Type B pancreatic cell (in vitro differentiated cells): ENCODE results near the gene SIRPA. TPM values are rescaled to one million over a fixed set of nuclear protein-coding genes. Genes with fewer than 3 reads are reported as not detected.

Experiments
- DNase-seq: peaks from one replicate; pipeline ENCODE4 v3.0.0; 2021; ENCODE audit warnings: mixed read lengths; ENCODE audit not compliant: unreplicated experiment; ENCODE audit errors: extremely low spot score
- H3K27ac Mint-ChIP-seq: 2 replicates; pipeline ENCODE4 v1.8.0; 2021; ENCODE audit warnings: mild to moderate bottlenecking, mixed read lengths
- H3K27me3 Mint-ChIP-seq: 2 replicates; pipeline ENCODE4 v1.8.0; 2021; ENCODE audit warnings: mixed read lengths
- H3K36me3 Mint-ChIP-seq: 2 replicates; pipeline ENCODE4 v1.8.0; 2021; ENCODE audit warnings: mixed read lengths
- H3K4me1 Mint-ChIP-seq: one replicate; pipeline ENCODE4 v1.8.0; 2021; ENCODE audit warnings: mixed read lengths; ENCODE audit not compliant: unreplicated experiment
- H3K4me3 Mint-ChIP-seq: 2 replicates; pipeline ENCODE4 v1.8.0; 2021; ENCODE audit warnings: mild to moderate bottlenecking, mixed read lengths
- H3K9me3 Mint-ChIP-seq: 2 replicates; pipeline ENCODE4 v1.8.0; 2021; ENCODE audit warnings: mixed read lengths
- CTCF ChIP-seq: fragments of 200-600 bp; sonication (generic); conservative IDR thresholded peaks from 2 replicates; pipeline ENCODE4 v1.5.0; 2021; ENCODE audit warnings: antibody characterized with exemption, mild to moderate bottlenecking
- total RNA-seq: library from RNA; stranded (reverse); gene quantifications from 2 replicates; pipeline ENCODE4 v1.2.1, GENCODE V29; 2021; ENCODE audit warnings: low replicate concordance

The SIRPA gene
- total RNA-seq, 1 donor from 2014 or later, result 12.3 TPM

DNA sequence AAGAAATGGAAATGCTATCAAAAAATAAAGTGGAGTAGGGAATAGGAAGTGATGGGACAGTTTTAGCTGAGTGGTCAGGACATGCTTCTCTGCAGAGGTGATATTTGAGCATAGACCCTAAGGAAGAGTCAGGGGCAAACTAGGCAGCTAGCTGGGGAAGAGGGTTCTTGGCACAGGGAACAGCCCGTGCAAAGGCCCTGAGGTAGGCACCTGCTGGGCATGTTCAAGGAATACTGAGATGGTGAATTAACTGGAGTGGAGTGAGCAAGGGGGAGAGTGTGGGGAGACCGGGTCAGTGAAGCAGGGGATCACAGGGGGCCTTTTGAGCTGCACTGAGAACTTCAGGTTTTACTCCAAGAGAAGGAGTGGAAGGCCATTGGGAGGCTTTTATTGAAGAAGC is 7.5 kb upstream of the SIRPA start:
- Mint-ChIP-seq H3K27ac (no peak overlapping the region), H3K4me3 (no peak overlapping the region), H3K36me3 (no peaks in the 10 kb centered on the region), H3K4me1 (peaks cover 14% of the 10 kb centered on the region), H3K27me3 (peaks cover 27% of the 10 kb centered on the region), H3K9me3 (no peaks in the 10 kb centered on the region)
- TF ChIP-seq CTCF, result no peak
- no peak for DNase-seq

- H3K9me3 Mint-ChIP-seq, result no peaks in the 10 kb centered on the region
- H3K27me3 Mint-ChIP-seq, result peaks cover 33% of the 10 kb centered on the region
- H3K4me3 Mint-ChIP-seq, result no peak overlapping the region
- no peaks in the 10 kb centered on the region for H3K36me3 Mint-ChIP-seq
- peaks cover 8% of the 10 kb centered on the region for H3K4me1 Mint-ChIP-seq
- DNase-seq, result no peak
- H3K27ac Mint-ChIP-seq, result no peak overlapping the region
- no peak for TF ChIP-seq CTCF
Measured at GRCh38 chr20:1888796-1889463, 6.3 kb upstream of the SIRPA start.

DNA sequence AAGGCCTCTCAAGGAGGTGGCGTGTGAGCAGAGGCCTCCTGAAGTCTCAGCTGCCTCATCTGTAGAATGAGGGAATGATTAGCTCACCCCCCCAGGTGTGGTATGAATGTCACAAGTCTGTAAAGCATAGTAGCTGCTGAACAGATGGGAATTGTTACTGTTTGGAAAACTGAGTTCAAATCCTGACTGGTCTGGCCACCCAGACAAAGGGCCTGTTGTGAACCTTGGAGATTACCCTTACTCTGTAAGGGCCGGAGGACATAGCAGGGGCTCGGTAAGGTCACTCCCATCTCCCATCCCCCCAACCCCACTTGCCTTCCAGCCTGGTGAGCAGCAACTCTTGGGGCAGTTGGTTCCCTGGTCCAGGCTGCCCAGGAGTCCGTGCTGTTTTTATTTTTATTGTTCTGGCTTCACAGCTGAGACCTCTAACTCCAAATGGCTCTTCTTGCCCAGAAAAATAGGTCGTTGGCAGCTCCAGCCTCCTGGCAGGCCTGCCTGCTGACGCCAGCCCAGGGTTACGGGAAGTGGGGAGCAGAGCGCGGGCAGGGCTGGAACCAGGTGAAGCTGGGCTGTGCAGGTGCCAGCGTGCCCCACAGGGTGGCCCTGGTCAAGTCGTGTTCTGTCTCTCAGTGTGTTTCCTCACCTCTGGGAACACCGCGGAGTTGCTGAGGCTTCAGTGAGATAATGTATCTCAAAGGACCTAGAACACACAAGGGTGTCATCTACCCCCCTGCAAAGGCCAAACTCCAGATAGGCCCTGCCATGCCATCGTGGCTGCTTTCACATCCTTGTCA is 4.5 kb upstream of the SIRPA start:
- Mint-ChIP-seq H3K4me1 (peaks cover 6% of the 10 kb centered on the region), H3K9me3 (no peaks in the 10 kb centered on the region), H3K27me3 (peaks cover 34% of the 10 kb centered on the region), H3K4me3 (no peak overlapping the region), H3K27ac (no peak overlapping the region), H3K36me3 (no peaks in the 10 kb centered on the region)
- TF ChIP-seq CTCF, result no peak
- no peak for DNase-seq

DNA sequence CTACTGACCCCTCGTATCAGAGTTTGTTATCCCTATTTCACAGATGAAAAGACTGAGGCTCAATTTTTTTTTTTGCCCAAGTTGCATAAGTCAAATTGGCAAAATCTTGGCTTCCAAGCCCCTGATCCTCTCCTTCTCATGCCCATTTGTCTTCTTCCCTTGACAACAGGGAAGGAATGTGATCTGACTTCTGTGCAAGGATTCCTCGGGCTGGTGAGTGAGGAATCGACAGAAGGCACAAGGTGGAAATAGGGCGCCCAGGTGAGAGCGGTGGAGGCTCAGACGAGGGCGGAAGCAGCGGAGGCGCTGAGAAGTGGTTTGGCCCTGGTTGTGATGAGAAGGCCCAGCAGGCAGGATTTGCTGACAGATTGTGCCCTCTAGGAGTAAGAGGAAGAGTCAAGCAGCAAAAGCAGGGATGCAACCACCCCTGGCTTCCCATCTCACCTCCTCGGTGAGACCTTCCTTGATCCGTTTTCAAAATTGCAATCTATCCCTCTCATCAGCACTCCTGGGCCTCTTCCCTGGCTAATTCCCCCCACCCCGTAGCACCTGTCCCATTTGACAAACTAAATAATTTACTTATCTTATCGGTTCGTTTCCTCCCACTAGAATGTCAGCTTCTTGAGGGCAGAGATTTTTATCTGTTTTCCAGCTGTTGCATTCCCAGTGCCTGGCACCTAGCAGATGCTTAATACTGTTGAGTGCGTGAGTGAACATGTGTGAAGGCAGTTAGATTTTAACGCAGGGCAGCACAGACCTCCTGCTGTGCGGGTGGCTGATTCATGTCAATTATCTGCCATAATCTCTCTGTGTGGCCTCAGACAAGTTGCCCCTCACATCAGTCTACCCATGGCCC is 3.7 kb upstream of the SIRPA start:
- H3K9me3 Mint-ChIP-seq, result no peaks in the 10 kb centered on the region
- no peak overlapping the region for H3K4me3 Mint-ChIP-seq
- TF ChIP-seq CTCF, result no peak
- no peak for DNase-seq
- H3K27ac Mint-ChIP-seq, result no peak overlapping the region
- H3K4me1 Mint-ChIP-seq, result peaks cover 14% of the 10 kb centered on the region
- no peaks in the 10 kb centered on the region for H3K36me3 Mint-ChIP-seq
- H3K27me3 Mint-ChIP-seq, result peaks cover 42% of the 10 kb centered on the region

DNA sequence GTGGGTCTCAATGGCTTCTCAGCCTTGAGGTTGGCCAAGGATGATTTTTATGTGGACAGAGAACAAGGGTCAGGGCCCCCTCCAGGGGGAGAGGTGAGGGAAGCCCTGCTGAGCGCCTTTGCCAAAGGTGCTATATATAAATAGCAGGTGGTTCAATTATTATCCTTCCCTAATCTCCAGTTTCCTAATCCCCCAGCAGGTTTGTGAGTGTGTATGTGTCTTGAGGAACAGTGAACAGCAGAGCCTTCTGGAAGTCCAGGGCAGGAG is 3.2 kb upstream of the SIRPA start:
- TF ChIP-seq CTCF, result no peak
- Mint-ChIP-seq H3K4me1 (peaks cover 15% of the 10 kb centered on the region), H3K9me3 (no peaks in the 10 kb centered on the region), H3K4me3 (no peak overlapping the region), H3K27me3 (peaks cover 46% of the 10 kb centered on the region), H3K36me3 (no peaks in the 10 kb centered on the region), H3K27ac (no peak overlapping the region)
- DNase-seq, result no peak
